GM12872 (cell line): ENCODE measurements around the gene GSTM4.

Experiments
- CTCF ChIP-seq: IDR thresholded peaks from 3 replicates; pipeline ENCODE4 v1.5.1; 2011; ENCODE audit warnings: low read depth, mild to moderate bottlenecking, low read length, moderate library complexity; ENCODE audit not compliant: insufficient read depth

The GSTM4 gene

GRCh38 chr1:109630898-109631512 lies 24.9 kb upstream of the GSTM4 start:
- TF ChIP-seq CTCF = no peak

GRCh38 chr1:109631513-109632505 lies 24.1 kb upstream of the GSTM4 start:
- TF ChIP-seq CTCF = no peak

- TF ChIP-seq CTCF = no peak
Observed at GRCh38 chr1:109632671-109633346, 23.1 kb upstream of the GSTM4 start.

GRCh38 chr1:109634292-109634691 lies 21.6 kb upstream of the GSTM4 start:
- TF ChIP-seq CTCF = no peak

- no peak for TF ChIP-seq CTCF
Observed at GRCh38 chr1:109634771-109635750, 20.8 kb upstream of the GSTM4 start.

- no peak for TF ChIP-seq CTCF
Observed at GRCh38 chr1:109635862-109636200, 20.1 kb upstream of the GSTM4 start.
